ENCODE results near the gene EHMT1. TPM values are rescaled to one million over a fixed set of nuclear protein-coding genes. Genes with fewer than 3 reads are reported as not detected.

The EHMT1 gene
- total and polyA plus RNA-seq, 2 experiments from 2014 or later: 46.0 to 47.7 TPM

MicroRNAs encoded within 50 kb of the gene (microRNA counts, 767-probe panel; counts per million panel counts)
- not detected for microRNA hsa-miR-602

Small RNAs within 50 kb of the gene (microRNA-seq; reads per million reads assigned to microRNA genes)
- gene MIR602: not detected

Small RNAs within 50 kb of the gene (small RNA-seq; reads per million reads assigned to genes)
- gene MIR602 (not detected), gene RF00017 (not detected)

Other genes starting within 250 kb of the EHMT1 start
- gene EXD3, start 195.8 kb upstream of the EHMT1 start, total RNA-seq: 7.3 and 11.8 TPM in 2 replicates
- gene EXD3, start 195.8 kb upstream of the EHMT1 start, polyA plus RNA-seq: 21.6 and 24.9 TPM in 2 replicates
- gene NOXA1, start 195.6 kb upstream of the EHMT1 start, total RNA-seq: 7.2 and 8.2 TPM in 2 replicates
- 12.5 and 13.9 TPM in 2 replicates for gene NOXA1, start 195.6 kb upstream of the EHMT1 start, polyA plus RNA-seq
- gene ENTPD8, start 177.6 kb upstream of the EHMT1 start, total RNA-seq: 6.1 and 7.1 TPM in 2 replicates
- gene ENTPD8, start 177.6 kb upstream of the EHMT1 start, polyA plus RNA-seq: 14.2 and 16.5 TPM in 2 replicates
- 37.2 and 39.5 TPM in 2 replicates for gene NSMF, start 159.7 kb upstream of the EHMT1 start, total RNA-seq
- 51.6 and 54.7 TPM in 2 replicates for gene NSMF, start 159.7 kb upstream of the EHMT1 start, polyA plus RNA-seq
- 0.56 and 0.77 TPM in 2 replicates for gene PNPLA7, start 68.6 kb upstream of the EHMT1 start, total RNA-seq
- 0.62 and 2.0 TPM in 2 replicates for gene PNPLA7, start 68.6 kb upstream of the EHMT1 start, polyA plus RNA-seq
- gene MRPL41, start 67.1 kb upstream of the EHMT1 start, total RNA-seq: 34.7 and 36.6 TPM in 2 replicates
- gene MRPL41, start 67.1 kb upstream of the EHMT1 start, polyA plus RNA-seq: 86.0 and 94.5 TPM in 2 replicates
- 26.8 and 28.3 TPM in 2 replicates for gene DPH7, start 40.1 kb upstream of the EHMT1 start, total RNA-seq
- gene DPH7, start 40.1 kb upstream of the EHMT1 start, polyA plus RNA-seq: 36.9 and 45.5 TPM in 2 replicates
- 20.4 and 24.3 TPM in 2 replicates for gene ZMYND19, start 28.5 kb upstream of the EHMT1 start, total RNA-seq
- gene ZMYND19, start 28.5 kb upstream of the EHMT1 start, polyA plus RNA-seq: 46.9 and 50.3 TPM in 2 replicates
- gene ARRDC1, start 13.3 kb upstream of the EHMT1 start, total RNA-seq: 62.7 and 86.0 TPM in 2 replicates
- 102 and 109 TPM in 2 replicates for gene ARRDC1, start 13.3 kb upstream of the EHMT1 start, polyA plus RNA-seq